GM21381 (cell line): Measurements from ENCODE around the gene RPS6KA4.

ENCODE experiments used
- ATAC-seq: cut with Tn5 transposase; IDR thresholded peaks from one replicate; pipeline ENCODE4 v1.9.1; 2021; ENCODE audit warnings: mild to moderate bottlenecking, moderate library complexity; ENCODE audit not compliant: unreplicated experiment

Gene RPS6KA4

DNA sequence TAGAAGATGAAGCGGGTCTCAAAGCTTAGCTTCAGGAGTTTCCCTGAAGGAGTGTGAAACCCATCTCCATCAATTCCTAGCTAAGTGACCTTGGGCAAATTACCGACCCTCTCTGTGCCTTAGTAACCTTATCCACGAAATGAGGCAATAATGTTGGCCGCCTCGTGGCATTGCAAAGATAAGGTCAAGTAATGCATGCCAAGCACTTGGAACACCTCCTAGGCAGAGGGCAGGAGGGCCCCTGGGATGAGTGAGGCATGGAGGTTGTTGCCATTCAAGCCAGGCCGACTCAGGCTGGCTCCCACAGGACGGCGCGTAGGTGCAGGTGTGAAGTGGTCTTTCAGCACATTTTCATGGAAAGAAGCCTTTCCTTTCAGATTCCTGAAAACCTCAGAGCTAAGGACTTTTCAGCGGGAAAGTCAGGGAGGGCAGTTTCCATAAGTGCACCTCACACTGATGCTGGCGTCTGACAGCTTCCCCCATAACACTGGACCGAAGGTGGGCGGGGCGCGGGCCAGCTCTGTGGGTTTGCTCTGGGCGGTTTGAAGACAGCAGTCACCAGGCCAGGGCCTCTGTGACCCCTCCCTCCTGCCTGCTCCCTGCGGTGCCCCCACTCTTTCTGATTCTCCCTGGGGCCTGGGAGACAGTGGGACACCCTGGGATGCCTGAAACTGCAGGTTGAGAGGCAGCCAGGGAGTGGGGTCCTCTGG is 25.2 kb downstream of the RPS6KA4 start:
- no peak for ATAC-seq

DNA sequence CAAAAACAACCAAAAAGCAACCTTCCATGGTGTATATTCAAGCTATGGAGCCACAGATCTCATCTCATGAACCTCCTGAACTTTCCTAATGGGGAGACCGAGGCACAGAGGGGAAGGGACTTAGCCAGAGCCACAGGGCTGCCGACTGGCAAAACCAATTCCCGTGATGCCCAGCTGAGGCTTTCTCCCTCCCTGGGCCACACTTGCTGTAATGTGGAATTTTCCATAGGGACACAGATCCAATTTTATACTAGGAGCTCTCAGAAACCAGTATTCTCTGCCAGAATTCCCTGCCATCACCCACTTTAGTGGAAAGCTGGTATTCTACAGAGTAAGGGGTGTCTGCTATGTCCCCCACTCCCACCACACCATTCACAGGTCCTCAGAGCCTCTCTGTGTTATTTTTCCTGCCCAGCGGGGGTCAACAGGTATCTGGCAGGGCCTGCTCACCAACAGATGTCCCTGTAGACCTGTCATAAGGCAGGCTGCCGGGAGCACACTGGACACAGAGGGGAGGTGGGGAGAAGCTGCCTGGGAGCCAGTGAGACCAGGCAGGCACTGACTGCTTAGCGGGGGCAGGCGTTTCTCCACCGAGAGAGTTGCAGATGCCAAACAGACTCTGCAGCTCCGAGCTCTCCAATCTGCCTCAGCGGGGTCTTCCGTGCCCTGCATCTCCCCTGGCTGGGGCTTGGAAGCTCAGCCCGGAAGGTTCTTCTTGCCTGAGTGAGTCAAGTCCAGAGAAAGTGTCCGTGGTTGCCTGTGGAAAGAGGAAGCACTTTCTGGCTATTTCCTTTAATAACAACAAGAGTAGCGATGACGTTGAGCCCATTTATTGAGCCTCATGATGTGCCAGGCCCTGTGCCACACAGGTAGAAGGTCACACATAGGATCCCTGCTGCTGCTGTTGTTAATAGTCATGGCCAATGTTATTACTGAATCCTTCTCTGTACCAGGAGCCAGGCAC is 26.3 kb downstream of the RPS6KA4 start:
- no peak for ATAC-seq

DNA sequence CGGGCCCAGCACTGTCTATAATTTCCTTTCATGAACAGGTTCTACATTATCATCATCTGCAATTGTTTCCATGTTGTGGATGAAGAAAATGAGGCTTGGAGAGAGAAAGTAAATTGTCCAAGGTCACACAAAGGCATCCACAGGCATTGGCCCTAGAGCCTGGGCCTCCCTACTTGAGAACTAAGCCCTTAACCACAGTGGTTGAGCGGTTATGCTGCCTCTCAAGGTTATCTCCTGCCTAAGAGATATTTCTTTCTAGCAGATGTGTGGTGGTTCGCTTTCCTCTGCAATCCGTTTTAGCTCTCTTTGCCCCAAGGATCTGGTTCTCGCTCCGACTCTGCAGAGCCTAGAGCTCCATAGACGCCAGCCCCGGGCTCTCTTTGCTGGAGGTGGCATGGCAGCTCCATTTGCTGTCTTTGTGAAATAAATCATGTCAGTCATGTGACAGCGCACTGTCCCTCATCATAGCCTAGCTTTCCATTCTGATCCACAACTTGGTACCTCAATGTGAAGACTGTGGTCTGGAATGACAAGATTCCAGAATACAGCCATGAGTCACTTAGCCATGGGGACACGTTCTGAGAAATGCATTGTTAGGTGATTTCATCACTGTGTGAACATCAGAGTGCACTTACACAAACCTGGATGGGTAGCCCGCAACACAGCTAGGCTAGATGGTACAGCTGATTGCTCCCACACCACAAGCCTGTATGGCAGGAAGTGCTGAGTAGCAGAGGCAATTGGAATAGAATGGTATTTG is 27.2 kb downstream of the RPS6KA4 start:
- no peak for ATAC-seq

DNA sequence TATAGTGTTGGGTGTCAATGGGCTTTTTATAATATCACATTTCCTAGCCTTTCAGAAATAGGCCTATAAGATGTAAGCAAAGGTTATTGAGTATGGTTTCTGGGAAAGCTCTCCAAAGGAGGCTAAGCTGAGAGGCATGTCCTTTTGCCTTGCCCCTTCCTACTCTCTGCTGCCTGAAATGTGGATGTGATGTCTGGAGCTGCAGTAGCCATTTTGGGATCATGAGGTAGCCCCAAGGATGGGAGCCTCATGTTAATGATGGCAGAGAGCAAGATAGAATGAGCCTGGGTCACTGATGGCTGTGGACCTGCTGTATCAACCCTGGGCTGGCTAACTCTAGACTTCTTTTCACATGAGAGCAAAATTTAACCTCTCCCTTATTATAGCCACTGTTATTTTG is 29.0 kb downstream of the RPS6KA4 start:
- no peak for ATAC-seq

GRCh38 chr11:64388894-64389293 is 29.9 kb downstream of the RPS6KA4 start:
- ATAC-seq = no peak

- ATAC-seq = no peak
Observed at GRCh38 chr11:64389851-64390250, 30.9 kb downstream of the RPS6KA4 start.

DNA sequence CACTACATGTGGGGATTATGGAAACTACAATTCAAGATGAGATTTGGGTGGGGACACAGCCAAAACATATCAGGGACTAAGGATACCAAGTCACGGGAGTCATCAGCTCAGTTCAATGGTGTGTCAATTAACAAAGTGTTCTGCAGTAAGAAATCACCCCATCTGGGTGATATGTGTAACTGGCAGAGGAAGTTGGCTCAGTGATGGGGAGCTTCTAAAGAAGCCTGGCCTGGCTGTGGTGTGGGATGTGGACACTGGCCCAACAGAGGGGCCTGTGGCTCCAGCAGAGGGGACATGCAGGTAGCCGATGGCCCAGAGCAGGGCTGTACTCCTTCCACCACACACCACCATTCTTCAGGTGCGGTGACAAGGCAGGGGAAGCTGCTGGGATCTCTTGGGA is 31.6 kb downstream of the RPS6KA4 start:
- ATAC-seq = no peak

- no peak for ATAC-seq
Observed at GRCh38 chr11:64391839-64392238, 32.9 kb downstream of the RPS6KA4 start.

- no peak for ATAC-seq
Observed at GRCh38 chr11:64395545-64396078, 36.6 kb downstream of the RPS6KA4 start.

- ATAC-seq = no peak
Observed at GRCh38 chr11:64396079-64396591, 37.2 kb downstream of the RPS6KA4 start.

DNA sequence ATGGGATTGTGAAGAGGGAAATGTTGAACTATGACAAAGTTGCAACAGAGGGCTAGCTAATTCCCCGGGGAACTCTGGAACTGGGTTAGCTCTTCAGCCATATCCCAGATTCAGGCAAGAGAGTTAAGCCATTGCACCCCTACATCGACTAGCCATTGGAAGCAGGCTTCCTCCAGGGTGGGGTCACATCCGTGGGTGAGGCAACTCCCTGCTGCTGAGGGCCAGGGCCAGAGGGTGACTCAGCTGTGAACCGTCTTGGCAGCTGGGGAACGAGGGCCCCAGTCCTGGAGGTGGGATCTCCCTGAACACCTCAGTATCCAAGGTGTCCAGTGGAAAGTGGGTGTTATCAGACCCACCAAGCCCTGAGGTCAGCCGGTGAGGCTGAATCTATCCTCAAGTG is 41.1 kb downstream of the RPS6KA4 start:
- ATAC-seq = no peak

DNA sequence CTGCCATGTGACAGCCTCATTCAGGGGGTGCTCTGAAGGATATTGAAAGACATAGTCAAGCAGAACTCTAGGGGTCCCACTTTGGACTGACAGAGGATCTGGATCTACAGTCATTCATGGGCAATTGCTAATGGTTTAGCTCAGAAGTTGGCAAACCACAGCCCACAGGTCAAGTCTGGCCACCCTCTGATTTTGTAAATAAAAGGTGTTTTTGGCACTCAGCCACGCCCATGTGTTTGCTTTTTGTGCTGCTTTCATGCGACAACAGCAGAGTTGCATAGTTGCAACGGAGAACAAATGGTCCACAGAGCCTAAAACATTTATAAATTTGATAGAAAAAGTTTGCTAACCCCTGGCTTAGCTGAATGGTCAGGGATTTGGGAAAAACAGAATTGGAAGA is 41.7 kb downstream of the RPS6KA4 start:
- ATAC-seq = no peak

GRCh38 chr11:64401775-64402174 is 42.8 kb downstream of the RPS6KA4 start:
- ATAC-seq = no peak

- no peak for ATAC-seq
Observed at GRCh38 chr11:64403106-64403505, 44.1 kb downstream of the RPS6KA4 start.

GRCh38 chr11:64406221-64406946 is 47.4 kb downstream of the RPS6KA4 start:
- ATAC-seq = no peak

DNA sequence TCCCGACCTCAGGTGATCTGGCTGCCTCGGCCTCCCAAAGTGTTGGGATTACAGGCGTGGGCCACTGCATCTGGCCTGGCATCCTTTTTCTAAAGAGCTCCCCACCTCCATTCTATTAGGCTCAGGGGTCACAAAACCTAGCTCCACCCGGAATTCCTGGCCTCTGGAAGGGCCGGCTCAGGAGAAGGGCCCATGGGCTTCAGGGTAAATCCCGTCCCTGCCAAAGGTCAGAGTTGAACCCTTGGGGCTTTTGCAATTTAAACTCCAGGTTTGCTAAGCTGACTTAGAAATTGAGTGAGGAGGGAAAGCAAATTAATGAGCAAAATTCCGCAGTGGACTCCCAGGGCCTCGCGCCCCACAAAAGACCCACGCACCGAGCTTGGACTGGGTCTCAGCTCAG is 48.3 kb downstream of the RPS6KA4 start:
- no peak for ATAC-seq

DNA sequence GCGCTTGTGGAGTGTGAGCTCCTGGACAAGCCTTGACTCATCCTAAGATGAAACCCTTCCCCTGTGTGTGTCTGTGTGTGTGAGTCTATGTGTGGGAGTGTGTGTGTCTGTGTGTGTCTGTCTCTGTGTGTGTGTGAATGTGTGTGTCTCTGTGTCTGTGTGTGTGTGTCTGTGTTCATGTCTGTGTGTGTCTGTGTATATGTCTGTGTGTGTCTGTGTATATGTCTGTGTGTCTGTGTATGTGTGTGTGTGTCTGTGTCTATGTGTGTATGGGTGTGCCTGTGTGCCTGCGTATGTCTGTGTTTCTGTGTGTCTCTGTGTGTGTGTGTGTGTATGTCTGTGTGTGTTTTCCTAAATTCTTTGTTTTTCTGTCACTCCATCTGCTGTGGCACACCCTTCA is 48.7 kb downstream of the RPS6KA4 start:
- no peak for ATAC-seq

- ATAC-seq = no peak
Observed at GRCh38 chr11:64409278-64409677, 50.3 kb downstream of the RPS6KA4 start.

GRCh38 chr11:64409707-64410403 is 50.9 kb downstream of the RPS6KA4 start:
- no peak for ATAC-seq

GRCh38 chr11:64410404-64410734 is 51.4 kb downstream of the RPS6KA4 start:
- ATAC-seq = no peak
